Endothelial cell of umbilical vein (primary cell): ENCODE data around the gene EXOSC2. TPM values are rescaled to one million over a fixed set of nuclear protein-coding genes. Genes with fewer than 3 reads are reported as not detected.

Source experiments
- BruUV-seq: library from RNA; stranded (reverse); fragments of 400-500 nt; replicated peaks from 2 replicates; lab custom pipeline; 2021; lab: Mats Ljungman, UMichigan
- CTCF ChIA-PET: fragments of 300-600, 350-600 bp; sonication (Branson Sonifier 250); formaldehyde crosslinking; loops from one replicate; lab custom pipeline; 2021; ENCODE audit warnings: antibody characterized with exemption, inconsistent platforms; lab: Charles Lee
- POLR2A ChIA-PET: fragments of 300-600, 350-600 bp; sonication (Branson Sonifier 250); formaldehyde crosslinking; loops from one replicate; lab custom pipeline; 2021; ENCODE audit warnings: antibody characterized with exemption, inconsistent platforms; lab: Charles Lee
- DNase-seq: peaks from one replicate; pipeline ENCODE4 v3.0.0-alpha.2; 2011; ENCODE audit warnings: low read depth, low spot score
- FAIRE-seq: peaks from 2 replicates; lab custom pipeline; 2011; peaks lifted over from hg19 to GRCh38; lab: Jason Lieb, UNC
- H2AFZ ChIP-seq: 2 replicates; pipeline ENCODE4 v1.6.0; 2012; ENCODE audit warnings: low read depth, low read length, control low read depth, inconsistent platforms
- H3K27ac ChIP-seq: 2 replicates; pipeline ENCODE4 v1.5.1; 2011; ENCODE audit warnings: low read depth, mild to moderate bottlenecking, control low read depth, low read length, moderate library complexity; ENCODE audit not compliant: insufficient read depth
- H3K27me3 ChIP-seq, 2 experiments: 2 replicates each; pipeline versions ENCODE4 v1.6.0 to v1.6.1; 2011; ENCODE audit warnings: low read length in 2 of 2, mixed read lengths in 1 of 2; ENCODE audit not compliant: control insufficient read depth in 2 of 2, insufficient read depth in 2 of 2
- H3K36me3 ChIP-seq, 2 experiments: 2 replicates in 1 of 2; 3 replicates in 1 of 2; pipeline ENCODE4 v1.5.1; 2011; ENCODE audit warnings: low read length in 2 of 2, mild to moderate bottlenecking in 1 of 2, moderate library complexity in 1 of 2; ENCODE audit not compliant: control insufficient read depth in 2 of 2, insufficient read depth in 2 of 2; ENCODE audit errors: extremely low read depth in 1 of 2
- H3K4me1 ChIP-seq: 3 replicates; pipeline ENCODE4 v1.5.1; 2011; ENCODE audit warnings: mild to moderate bottlenecking, low read length; ENCODE audit not compliant: control insufficient read depth, insufficient read depth; ENCODE audit errors: extremely low read depth
- H3K4me2 ChIP-seq: 2 replicates; pipeline ENCODE4 v1.6.1; 2011; ENCODE audit warnings: low read length, control low read depth, mixed read lengths; ENCODE audit not compliant: insufficient read depth
- H3K4me3 ChIP-seq, 3 experiments: fragments of 200-600 bp in 1 of 3; sonication (generic), shearing (Covaris generic) in 1 of 3; replicated peaks in 1 of 3; 2 replicates each; pipeline ENCODE4 v1.5.1; 2011 to 2016; ENCODE audit warnings: control low read depth in 3 of 3, low read length in 3 of 3, mild to moderate bottlenecking in 2 of 3, inconsistent platforms in 1 of 3, low read depth in 1 of 3, moderate library complexity in 1 of 3; ENCODE audit not compliant: insufficient read depth in 1 of 3
- H3K79me2 ChIP-seq: 2 replicates; pipeline ENCODE4 v1.6.0; 2012; ENCODE audit warnings: low read length, inconsistent platforms; ENCODE audit not compliant: control insufficient read depth, insufficient read depth
- H3K9ac ChIP-seq: replicated peaks from 2 replicates; pipeline ENCODE3; 2011; ENCODE audit warnings: low read length, control low read depth; ENCODE audit not compliant: insufficient read depth; ENCODE audit errors: extremely low read depth
- H3K9me1 ChIP-seq: replicated peaks from 3 replicates; pipeline ENCODE4 v1.6.0; 2011; ENCODE audit warnings: mild to moderate bottlenecking, low read length; ENCODE audit not compliant: control insufficient read depth, insufficient read depth; ENCODE audit errors: extremely low read depth
- H3K9me3 ChIP-seq: replicated peaks from 2 replicates; pipeline ENCODE4 v1.5.1; 2012; ENCODE audit warnings: low read length, inconsistent platforms; ENCODE audit not compliant: control insufficient read depth, insufficient read depth
- H4K20me1 ChIP-seq: replicated peaks from 2 replicates; pipeline ENCODE3; 2011; ENCODE audit warnings: mild to moderate bottlenecking, low read length; ENCODE audit not compliant: control insufficient read depth, insufficient read depth; ENCODE audit errors: extremely low read depth
- JUN ChIP-seq: IDR thresholded peaks from 2 replicates; pipeline ENCODE4 v1.6.1; 2011; ENCODE audit warnings: borderline replicate concordance, low read depth; ENCODE audit not compliant: insufficient read length, insufficient read depth
- POLR2AphosphoS5 ChIP-seq: IDR thresholded peaks from 2 replicates; pipeline ENCODE4 v1.6.1; 2012; ENCODE audit warnings: low read depth, mild to moderate bottlenecking, control low read depth, low read length, moderate library complexity; ENCODE audit not compliant: insufficient read depth
- dilution Hi-C: fragments of 300-500 bp; cut with MboI; formaldehyde crosslinking; loops from one replicate; pipeline ENCODE4 v1.15.0; 2019; ENCODE audit warnings: low sequenced_read_pairs; ENCODE audit not compliant: extremely low pct_ligation_motif_present
- intact Hi-C: fragments of 100-400 bp; cut with micrococcal nuclease; formaldehyde crosslinking; loops from one replicate; pipeline ENCODE4 v1.10.0; 2022
- polyA plus RNA-seq, 4 experiments: library from polyadenylated mRNA; depleted of rRNA in 3 of 4; stranded (reverse) in 3 of 4; unstranded in 1 of 4; fragments of >200 nt; gene quantifications; 2 replicates each; pipeline versions ENCODE4 v1.2.1 to v1.2.3, GENCODE V29; 2011 to 2012; ENCODE audit warnings: missing spikeins in 1 of 4
- total RNA-seq: library from RNA; stranded (reverse); gene quantifications from 2 replicates; pipeline ENCODE4 v1.2.3, GENCODE V29; 2021
- TF ChIP-seq, protein P1 (sequence below): IDR thresholded peaks from 2 replicates; pipeline ENCODE4 v1.6.1; 2011; ENCODE audit not compliant: insufficient read depth, insufficient read length
- TF ChIP-seq, protein P2 (sequence below), 2 donors: IDR thresholded peaks; 1 replicate in 1 of 2; 2 replicates in 1 of 2; pipeline ENCODE4 v1.5.1; 2011; ENCODE audit warnings: low read length in 2 of 2, mild to moderate bottlenecking in 2 of 2, moderate library complexity in 2 of 2, control low read depth in 1 of 2, inconsistent platforms in 1 of 2, low read depth in 1 of 2; ENCODE audit not compliant: insufficient read depth in 1 of 2; ENCODE audit errors: extremely low read depth in 1 of 2

EXOSC2 gene
- total and polyA plus RNA-seq, 2 donors (not counting 3 experiments of a cell fraction or from before 2014, with no cell fraction given): 25.5 to 44.4 TPM

GRCh38 chr9:130701059-130702022, 7.8 kb downstream of the EXOSC2 start:
- peaks cover 2% of the 10 kb centered on the region for H3K4me1 ChIP-seq
- no peaks in the 10 kb centered on the region for H3K9me3 ChIP-seq
- POLR2A ChIA-PET: no interaction called here
- H3K9me1 ChIP-seq: no peaks in the 10 kb centered on the region
- dilution Hi-C loops: no loop called here
- no peak overlapping the region for H3K9ac ChIP-seq
- DNase-seq (peak; percentile 84), FAIRE-seq (peak; percentile 88)
- TF ChIP-seq, protein P1, sequence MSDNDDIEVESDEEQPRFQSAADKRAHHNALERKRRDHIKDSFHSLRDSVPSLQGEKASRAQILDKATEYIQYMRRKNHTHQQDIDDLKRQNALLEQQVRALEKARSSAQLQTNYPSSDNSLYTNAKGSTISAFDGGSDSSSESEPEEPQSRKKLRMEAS: no peak
- TF ChIP-seq POLR2AphosphoS5: no peak
- TF ChIP-seq, protein P2, sequence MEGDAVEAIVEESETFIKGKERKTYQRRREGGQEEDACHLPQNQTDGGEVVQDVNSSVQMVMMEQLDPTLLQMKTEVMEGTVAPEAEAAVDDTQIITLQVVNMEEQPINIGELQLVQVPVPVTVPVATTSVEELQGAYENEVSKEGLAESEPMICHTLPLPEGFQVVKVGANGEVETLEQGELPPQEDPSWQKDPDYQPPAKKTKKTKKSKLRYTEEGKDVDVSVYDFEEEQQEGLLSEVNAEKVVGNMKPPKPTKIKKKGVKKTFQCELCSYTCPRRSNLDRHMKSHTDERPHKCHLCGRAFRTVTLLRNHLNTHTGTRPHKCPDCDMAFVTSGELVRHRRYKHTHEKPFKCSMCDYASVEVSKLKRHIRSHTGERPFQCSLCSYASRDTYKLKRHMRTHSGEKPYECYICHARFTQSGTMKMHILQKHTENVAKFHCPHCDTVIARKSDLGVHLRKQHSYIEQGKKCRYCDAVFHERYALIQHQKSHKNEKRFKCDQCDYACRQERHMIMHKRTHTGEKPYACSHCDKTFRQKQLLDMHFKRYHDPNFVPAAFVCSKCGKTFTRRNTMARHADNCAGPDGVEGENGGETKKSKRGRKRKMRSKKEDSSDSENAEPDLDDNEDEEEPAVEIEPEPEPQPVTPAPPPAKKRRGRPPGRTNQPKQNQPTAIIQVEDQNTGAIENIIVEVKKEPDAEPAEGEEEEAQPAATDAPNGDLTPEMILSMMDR (IDR thresholded peaks at IDR 0.05; ENCODE audit: extremely low read depth in 1 of 2, insufficient read depth in 1 of 2, low read depth in 1 of 2, low read length in 2 of 2): peak; percentile 97 to 99
- TF ChIP-seq JUN: no peak
- peaks cover 32 to 42% of the 10 kb centered on the region in 2 experiments for H3K36me3 ChIP-seq
- no peak overlapping the region for H2AFZ ChIP-seq
- H3K27me3 ChIP-seq: no peaks in the 10 kb centered on the region
- H3K4me3 ChIP-seq: no peak overlapping the region
- CTCF ChIA-PET: interaction anchor here (0.5 to 13.9 kb wide), 59 partner anchors 8 to 354 kb away, joined by 3 to 327 read pairs (median 4); partner anchors contain the start of gene EXOSC2
- H3K4me2 ChIP-seq: no peak overlapping the region
- no TSS peak for BruUV-seq
- H4K20me1 ChIP-seq: no peaks in the 10 kb centered on the region
- peaks cover 26% of the 10 kb centered on the region for H3K79me2 ChIP-seq
- H3K27ac ChIP-seq: no peak overlapping the region
- intact Hi-C loops: loop anchor here (1.0 kb wide), 1 partner anchor 162 kb away; no protein-coding TSS in a partner anchor
